Gastroesophageal sphincter (tissue), 3 donors: ENCODE data around the gene DYRK2.

Source experiments
- CTCF ChIP-seq, 4 experiments: fragments of 200-600 bp in 2 of 4; fragments of 450-650 bp in 2 of 4; sonication (generic) in 1 of 4; IDR thresholded peaks; one replicate each; pipeline ENCODE4 v1.5.1; 2017 to 2019; ENCODE audit warnings: antibody characterized with exemption in 4 of 4, mild to moderate bottlenecking in 2 of 4, moderate library complexity in 2 of 4
- EP300 ChIP-seq: sonication (generic); formaldehyde crosslinking; IDR thresholded peaks from one replicate; pipeline ENCODE4 v1.6.1; 2017; ENCODE audit warnings: antibody characterized with exemption, mild to moderate bottlenecking
- POLR2A ChIP-seq, 2 donors: fragments of 450-650 bp; IDR thresholded peaks; one replicate each; pipeline ENCODE4 v1.6.1; 2017; ENCODE audit warnings: antibody characterized with exemption in 2 of 2, mild to moderate bottlenecking in 2 of 2, moderate library complexity in 1 of 2
- POLR2AphosphoS5 ChIP-seq: sonication (generic); formaldehyde crosslinking; IDR thresholded peaks from one replicate; pipeline ENCODE4 v1.6.1; 2017; ENCODE audit warnings: antibody characterized with exemption

GRCh38 chr12:67623259-67623658, 25.3 kb upstream of the DYRK2 start:
- no peak for TF ChIP-seq POLR2A (IDR thresholded peaks at IDR 0.05)
- no peak for TF ChIP-seq POLR2AphosphoS5
- TF ChIP-seq CTCF (IDR thresholded peaks at IDR 0.05) = no peak
- TF ChIP-seq EP300 = no peak
